Measurements from ENCODE around the gene ZSCAN22.
A peak's percentile ranks its signal among the peaks of the same experiment; 100 is the strongest.
"Not testable (repeated sequence)": the region's sequence is repeated elsewhere in the genome, so short reads cannot be mapped to it uniquely, and the experiment has no call there.

ZSCAN22 gene

DNA sequence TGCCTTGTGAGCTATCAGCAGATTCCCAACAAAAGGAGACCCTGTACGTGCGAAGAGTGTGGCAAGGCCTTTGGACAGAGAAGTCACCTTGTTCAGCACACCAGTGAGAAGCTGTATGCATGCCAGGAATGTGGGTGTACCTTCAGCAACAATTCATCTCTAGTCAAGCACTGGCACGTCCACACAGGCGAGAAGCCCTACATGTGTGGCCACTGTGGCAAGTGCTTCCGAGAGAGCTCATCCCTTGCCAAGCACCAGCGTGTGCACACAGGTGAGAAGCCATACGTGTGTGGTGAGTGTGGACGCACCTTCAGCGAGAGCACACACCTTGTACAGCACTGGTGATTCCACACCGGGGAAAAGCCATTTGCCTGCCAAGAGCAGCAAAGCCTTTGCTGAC is 7.6 kb upstream of the ZSCAN22 start:
- DNase-seq, result no peak

DNA sequence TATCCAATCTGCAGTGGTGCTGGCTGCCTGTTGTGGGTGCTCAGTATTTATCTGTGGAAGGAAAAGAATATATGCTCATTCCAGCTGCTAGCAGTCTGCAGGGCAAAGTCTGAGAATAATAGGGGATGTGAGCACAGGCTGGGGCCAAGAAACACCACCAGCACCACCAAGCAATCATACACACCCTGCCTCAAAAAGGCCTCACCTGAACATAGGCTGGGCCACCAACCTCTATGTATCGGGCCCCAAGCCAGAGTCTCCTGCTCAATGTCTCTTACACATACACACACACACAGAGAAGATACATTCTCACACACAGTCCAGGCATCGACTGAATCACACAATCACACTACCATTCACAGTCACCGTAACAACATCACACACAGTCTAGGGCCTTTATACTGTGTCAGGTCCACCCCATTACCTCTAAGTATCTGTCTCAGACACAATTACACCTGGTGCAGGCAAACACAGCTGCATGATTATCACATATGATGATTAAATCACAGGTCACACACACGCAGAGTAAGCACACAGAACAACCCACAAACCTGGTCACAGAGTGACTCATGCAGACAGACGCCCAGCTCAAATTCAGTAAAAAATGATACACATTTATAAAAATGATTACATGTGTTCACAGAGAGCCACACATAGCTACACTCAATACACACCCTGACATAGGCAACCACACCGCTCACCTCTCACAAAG is 1.3 kb upstream of the ZSCAN22 start:
- no peak for DNase-seq

DNA sequence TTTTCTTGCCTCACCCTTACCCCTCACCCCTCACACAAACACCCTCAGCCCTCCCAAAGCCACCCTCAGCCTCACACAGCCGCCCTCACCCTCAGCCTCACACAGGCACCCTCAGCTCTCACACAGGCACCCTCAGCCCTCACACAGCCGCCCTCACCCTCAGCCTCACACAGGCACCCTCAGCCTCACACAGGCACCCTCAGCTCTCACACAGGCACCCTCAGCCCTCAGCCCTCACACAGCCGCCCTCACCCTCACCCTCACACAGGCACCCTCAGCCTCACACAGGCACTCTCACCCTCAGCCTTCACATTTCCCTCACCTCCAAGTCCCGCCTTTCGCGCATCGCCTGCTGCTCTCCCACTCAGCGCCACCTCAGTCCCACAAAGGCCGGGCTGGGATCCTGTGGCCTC is 287 bp upstream of the ZSCAN22 start:
- DNase-seq, result no peak

DNA sequence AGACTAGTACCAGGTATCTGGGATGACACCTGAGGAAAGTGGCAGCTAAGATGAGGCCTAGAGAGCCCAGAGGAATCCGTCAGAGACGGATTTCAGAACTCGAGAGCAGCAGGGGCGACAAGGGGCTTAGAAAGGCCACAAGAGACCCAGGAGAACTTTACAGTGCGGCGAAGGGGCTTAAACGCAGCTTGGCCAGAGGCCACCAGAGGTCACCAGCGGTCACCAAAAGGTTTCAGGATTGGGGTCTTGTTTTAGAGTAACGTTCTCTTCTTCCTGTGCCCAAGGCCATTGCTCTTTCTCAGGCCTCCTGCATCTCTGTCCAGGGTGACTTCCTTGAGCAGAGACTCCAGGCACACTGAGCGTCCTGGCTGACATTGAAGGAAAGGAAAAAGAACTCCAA is 2.2 kb downstream of the ZSCAN22 start:
- no peak for DNase-seq

- no peak for DNase-seq
Measured at GRCh38 chr19:58330458-58330857, 3.7 kb downstream of the ZSCAN22 start.

- DNase-seq, result no peak
Measured at GRCh38 chr19:58332697-58333096, 5.9 kb downstream of the ZSCAN22 start.

DNA sequence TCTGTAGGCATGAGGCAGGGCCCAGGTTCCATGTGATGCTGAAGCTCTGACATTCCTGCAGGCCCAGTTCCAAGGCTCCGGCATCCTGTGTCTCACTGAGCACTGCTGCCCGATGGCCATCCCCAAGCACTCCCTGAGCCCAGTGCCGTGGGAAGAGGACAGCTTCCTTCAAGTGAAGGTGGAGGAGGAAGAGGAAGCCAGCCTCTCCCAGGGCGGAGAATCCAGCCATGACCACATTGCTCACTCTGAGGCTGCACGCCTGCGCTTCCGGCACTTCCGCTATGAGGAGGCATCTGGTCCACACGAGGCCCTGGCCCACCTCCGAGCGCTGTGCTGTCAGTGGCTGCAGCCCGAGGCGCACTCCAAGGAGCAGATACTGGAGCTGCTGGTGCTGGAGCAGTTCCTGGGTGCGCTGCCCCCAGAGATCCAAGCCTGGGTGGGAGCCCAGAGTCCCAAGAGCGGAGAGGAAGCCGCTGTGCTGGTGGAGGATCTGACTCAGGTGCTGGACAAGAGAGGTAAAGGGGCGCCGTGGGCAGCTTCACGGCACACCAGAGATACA is 8.0 kb downstream of the ZSCAN22 start:
- no peak for DNase-seq

DNA sequence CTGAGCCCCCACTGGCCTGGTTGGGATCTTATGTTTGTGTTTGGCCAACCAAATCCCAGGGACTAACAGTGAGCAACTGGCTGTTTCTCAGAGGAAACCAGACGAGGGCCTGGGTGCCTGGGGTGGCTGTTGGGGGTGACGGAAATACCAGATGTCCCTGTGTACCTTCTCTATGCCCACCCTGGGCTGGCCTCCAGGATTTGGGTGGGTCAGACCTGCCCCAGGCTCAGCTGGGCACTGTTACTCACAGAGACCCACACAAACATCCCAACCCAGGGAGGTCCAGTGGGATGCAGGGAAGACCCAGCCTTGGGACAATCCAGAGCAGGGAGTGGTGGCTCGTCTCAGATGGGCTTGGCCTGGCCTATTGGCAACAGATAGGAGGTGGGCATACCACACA is 8.8 kb downstream of the ZSCAN22 start:
- DNase-seq, result no peak

DNA sequence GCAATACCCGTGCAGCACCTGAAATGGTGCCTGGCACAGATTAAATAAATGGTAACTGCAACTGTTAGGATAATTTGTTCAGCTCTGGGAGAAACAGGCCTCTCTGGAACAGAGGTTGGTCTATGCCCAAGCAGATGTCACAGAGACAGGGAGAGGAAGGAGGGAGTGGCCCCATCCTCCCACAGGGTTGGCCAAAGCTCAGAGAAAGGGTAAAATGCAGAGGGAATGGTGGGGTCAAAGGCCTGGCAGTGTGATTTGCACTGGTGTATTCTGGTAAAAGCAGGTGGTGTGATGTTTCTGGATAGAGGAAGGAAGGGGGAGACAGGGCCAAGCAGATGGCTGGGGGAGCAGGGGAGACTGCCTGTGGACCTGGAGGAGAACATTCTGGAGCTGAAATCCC is 9.4 kb downstream of the ZSCAN22 start:
- DNase-seq, result no peak

- no peak for DNase-seq
Measured at GRCh38 chr19:58336820-58337219, 10.0 kb downstream of the ZSCAN22 start.

DNA sequence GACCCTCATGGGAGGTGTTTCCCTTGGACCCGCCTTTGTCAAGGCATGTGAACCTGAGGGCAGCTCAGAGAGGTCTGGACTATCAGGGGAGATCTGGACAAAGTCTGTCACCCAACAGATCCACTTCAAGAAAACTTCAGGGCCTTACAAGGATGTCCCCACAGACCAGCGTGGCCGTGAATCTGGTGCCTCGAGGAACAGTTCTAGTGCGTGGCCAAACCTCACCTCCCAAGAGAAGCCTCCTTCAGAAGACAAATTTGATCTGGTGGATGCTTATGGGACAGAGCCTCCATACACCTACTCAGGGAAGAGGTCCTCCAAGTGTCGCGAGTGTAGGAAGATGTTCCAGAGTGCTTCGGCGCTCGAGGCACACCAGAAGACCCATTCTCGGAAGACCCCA is 11.5 kb downstream of the ZSCAN22 start:
- DNase-seq, result no peak

DNA sequence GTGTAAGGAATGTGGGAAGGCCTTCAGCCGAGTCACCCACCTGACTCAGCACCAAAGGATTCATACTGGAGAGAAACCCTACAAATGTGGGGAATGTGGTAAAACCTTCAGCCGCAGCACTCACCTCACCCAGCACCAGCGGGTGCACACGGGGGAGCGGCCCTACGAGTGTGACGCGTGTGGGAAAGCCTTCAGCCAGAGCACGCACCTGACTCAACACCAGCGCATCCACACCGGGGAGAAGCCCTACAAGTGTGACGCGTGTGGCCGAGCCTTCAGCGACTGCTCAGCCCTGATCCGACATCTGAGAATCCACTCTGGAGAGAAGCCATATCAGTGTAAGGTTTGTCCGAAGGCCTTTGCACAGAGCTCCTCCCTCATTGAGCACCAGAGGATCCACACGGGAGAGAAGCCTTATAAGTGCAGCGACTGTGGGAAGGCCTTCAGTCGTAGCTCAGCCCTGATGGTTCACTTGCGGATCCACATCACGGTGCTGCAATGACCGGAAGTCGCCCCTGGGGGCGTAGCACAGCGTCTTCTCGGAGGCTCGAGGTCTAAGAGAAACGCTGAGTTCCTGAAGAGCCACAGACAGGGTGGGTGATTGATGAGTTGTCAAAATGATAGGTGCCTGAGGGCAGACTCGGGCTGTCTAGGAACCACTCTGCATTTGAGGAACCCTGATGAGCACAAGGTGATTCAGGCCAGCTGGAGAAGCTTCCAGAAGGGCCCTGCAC is 12.2 kb downstream of the ZSCAN22 start:
- no peak for DNase-seq

GRCh38 chr19:58345558-58345957 is 18.8 kb downstream of the ZSCAN22 start:
- no peak for DNase-seq

- DNase-seq, result peak; percentile 25
Measured at GRCh38 chr19:58346961-58347929, 20.5 kb downstream of the ZSCAN22 start.

- DNase-seq, result not testable (repeated sequence)
Measured at GRCh38 chr19:58348080-58348479, 21.3 kb downstream of the ZSCAN22 start.

- no peak for DNase-seq
Measured at GRCh38 chr19:58349590-58349989, 22.8 kb downstream of the ZSCAN22 start.

GRCh38 chr19:58350001-58350861 is 23.4 kb downstream of the ZSCAN22 start:
- no peak for DNase-seq

- no peak for DNase-seq
Measured at GRCh38 chr19:58350871-58351557, 24.2 kb downstream of the ZSCAN22 start.

DNA sequence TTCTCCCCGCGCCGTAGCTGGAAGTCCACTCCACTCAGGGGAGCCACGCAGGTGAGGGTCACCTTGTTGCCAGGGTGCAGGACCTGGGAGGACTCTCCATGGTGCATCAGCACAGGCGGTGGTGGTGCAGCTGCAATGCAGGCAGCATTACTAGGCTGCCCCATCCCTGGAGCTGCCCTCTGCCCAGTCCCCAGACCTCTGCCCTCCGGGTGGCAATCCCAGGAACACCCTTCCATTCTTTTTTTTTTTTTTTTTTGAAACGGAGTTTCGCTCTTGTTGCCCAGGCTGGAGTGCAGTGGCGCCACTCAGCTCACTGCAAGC is 24.7 kb downstream of the ZSCAN22 start:
- no peak for DNase-seq

GRCh38 chr19:58351990-58352755 is 25.4 kb downstream of the ZSCAN22 start:
- no peak for DNase-seq

Measured in T1000 (cell line).